GM19438 (cell line): ENCODE data around the gene SLC39A11.

Experiments used
- ATAC-seq: cut with Tn5 transposase; IDR thresholded peaks from one replicate; pipeline ENCODE4 v1.9.1; 2021; ENCODE audit warnings: low read depth; ENCODE audit not compliant: unreplicated experiment

Gene SLC39A11

DNA sequence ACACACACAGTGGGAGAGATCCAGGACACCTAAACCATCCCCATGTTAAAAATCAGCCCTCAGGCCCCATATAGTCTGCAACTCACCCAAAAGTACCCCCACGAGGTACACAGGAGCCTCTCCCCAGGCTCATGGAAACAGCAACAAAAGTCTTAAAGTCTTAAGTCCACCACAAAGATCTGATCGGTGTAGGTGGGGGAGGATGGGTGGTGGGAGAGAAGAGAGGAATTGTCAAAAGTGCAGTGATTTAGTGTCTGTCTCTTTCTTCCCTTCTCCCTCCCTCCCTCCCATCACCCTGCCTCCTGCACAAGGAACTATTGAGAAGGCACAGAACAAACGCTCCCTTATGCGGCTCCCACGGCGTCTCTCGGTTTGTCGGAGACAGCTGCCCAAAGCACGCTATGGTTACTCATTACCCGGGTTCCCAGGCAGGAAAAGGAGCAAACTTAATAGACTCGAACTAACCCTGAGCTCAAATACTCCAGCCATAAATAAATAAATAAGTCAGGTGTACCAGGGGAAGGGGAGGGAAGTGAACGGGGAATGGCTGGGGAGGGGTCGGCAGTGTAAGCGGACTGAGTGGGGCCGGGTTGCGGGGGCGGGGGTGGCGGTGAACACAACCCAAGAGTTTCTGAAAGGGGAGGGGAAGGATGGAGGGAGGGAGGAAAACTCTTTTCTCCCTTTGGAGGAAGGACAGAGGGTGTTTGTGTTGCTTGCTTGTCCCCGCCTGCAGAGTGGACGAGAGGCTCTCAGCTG, 477.4 kb downstream of the SLC39A11 start:
- no peak for ATAC-seq

DNA sequence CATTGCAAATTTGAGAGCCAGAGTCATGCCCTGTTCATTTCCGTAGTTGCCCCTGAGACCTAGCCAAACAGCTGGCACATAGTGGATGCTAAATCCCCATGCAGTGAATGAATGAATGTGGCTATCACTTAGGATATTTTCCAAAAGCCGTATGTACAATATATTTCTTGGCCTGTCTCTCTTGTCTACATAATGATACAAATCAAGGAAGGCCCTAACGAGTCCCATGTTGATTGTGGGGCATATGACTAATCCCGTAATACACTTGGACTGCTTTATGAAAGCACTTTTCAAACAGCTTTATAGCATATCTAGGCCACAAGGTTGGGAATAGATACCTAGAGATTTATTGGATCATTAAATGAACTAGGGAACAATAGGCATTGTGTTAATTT, 478.0 kb downstream of the SLC39A11 start:
- no peak for ATAC-seq

DNA sequence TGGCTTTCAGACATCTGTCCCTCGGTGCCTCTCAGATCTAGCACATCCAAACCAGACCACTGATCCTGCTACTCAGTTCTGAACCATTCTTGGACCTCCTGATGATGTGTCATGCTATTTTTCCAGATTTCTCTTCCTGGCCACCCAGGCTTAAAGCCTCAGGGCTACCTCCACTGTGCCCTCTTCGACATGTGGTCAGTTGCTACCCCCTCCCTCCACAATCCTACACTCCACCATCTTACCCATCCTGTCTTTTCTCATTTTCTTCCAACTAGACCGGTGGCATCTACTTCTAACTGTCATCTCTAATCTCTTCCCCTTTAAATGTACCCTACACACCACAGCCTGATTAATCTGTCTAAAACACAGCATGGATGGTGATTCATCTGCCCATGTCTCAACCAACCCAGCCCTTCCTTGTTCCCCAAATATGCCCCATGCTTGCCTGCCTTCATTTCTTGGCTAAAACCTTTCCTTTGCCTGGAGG, 478.6 kb downstream of the SLC39A11 start:
- ATAC-seq = no peak

DNA sequence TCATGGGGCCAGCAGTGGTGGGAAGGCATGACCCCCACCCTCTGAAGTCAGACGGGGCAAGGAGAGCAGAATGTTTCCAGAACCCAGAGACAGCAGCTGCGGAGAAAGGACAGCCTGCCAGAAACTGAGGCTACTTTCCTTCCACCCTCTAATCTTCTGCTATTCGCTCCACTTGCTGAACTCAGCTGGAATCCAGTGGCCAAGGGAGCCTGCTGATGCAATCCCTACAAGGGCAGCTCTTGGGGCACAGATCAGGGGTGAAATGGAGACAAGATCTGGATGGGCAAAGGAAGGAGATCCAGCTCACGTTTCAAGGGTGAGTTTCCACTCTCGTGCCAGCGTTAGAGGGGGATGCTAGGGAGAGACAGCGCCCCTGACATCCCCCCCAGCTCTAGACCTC, 479.1 kb downstream of the SLC39A11 start:
- ATAC-seq = no peak

DNA sequence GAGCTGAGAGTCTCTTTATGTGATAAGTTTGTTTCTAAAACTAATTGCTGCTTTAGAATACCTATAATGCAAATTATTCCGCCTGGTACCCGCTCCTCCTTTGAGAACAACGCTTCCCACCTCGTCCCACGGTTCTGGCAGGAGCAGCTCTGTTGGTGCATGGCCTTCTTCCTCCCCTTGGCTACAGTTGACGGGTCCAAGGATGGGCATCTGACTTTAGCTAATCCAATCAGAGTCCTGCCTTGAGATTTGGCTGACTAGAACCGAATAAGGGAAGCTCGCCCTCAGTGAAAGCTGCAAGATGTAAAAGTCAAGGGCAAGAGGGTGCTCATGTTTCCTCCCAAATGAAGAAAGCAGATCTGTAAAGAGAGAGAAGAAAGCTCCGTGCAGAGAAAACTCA, 481.3 kb downstream of the SLC39A11 start:
- ATAC-seq = no peak

DNA sequence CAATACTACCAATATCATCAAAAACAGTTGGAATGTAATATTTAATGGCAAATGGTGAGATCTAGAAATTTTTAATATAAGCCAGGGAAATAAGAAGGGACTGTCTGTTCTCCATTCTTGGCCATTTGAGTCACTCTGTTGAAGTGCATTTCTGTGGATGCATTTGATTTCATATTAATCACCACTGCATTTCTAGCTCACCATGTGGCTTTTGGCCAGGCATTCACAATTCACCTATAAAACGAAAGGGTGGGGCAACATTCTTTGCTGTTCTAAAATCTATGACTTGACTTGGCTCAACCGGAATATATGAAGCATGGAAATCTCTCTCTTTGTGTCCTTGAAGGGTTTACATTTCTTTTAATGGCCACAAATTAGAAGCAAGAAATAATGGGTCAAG, 483.0 kb downstream of the SLC39A11 start:
- ATAC-seq = no peak

DNA sequence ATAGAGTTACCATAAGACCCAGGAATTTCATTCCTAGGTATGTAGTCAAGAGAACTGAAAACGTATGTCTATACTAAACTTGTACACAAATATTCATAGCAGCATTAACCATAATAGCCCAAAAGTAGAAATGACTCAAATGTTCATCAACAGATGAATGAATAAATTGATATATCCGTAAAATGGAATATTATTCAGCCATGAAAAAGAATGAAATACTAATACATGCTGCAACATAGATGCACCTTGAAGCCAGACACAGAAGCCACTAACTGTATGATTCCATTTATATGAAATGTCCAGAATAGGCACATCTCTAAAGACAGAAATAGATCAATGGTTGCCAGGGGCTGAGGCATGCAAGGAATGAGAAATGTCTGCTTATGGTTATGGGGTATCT, 484.1 kb downstream of the SLC39A11 start:
- no peak for ATAC-seq

DNA sequence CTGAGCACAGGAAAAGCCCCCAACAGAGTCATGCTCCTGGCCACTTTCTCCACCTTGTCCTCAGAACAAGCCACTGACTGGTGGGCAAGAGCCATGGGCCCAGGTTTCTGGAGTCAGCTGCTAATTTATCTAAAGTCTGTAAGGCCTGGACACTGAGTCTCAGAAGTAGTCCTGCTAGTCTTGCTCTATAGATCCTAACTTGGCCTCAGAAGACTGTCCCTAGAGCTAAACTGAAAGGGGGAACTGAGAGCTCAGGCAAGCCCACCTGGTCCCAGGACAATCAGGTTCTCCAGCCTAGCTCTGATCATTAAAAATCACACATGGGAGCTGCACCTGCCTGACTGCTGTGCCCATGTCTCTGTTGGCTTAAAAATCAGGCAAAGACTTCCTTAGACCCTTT, 485.8 kb downstream of the SLC39A11 start:
- no peak for ATAC-seq

DNA sequence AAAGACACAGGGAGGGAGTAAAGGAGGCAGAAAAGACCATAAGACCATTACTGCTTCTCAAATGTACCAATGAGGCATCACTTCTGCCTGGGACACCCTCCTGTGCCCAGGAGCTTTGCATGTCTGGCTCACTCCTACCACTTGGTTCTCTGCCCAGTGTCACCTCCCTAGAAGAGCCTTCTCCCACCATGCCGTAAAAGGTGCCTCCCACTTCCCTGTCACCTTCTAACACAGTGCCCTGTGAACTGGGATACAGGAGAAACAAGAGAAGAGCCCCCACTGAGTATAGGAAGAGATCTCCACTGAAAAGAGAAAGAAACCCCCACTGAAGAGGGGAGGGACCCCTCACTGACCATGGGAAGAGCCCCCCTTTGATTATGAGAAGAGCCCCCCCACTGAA, 486.9 kb downstream of the SLC39A11 start:
- no peak for ATAC-seq

DNA sequence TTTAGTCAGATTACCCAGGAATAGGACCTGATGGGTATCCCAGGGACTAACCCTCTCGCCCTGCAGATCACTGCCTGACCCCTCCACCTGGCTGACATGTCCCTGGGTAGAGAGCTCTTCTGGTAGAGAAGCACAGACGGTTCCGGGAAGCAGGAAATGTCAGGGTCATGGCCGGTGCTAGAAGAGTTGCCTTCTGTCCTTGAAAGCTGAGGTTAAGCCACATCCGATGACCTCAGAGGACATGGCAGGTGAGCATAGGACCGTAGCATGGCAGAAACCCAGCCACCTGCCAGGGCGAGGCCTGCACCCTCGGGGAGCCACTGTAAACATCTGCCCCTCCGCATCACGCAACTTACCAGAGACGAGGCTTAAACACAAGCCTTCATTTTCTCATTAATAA, 488.0 kb downstream of the SLC39A11 start:
- no peak for ATAC-seq

DNA sequence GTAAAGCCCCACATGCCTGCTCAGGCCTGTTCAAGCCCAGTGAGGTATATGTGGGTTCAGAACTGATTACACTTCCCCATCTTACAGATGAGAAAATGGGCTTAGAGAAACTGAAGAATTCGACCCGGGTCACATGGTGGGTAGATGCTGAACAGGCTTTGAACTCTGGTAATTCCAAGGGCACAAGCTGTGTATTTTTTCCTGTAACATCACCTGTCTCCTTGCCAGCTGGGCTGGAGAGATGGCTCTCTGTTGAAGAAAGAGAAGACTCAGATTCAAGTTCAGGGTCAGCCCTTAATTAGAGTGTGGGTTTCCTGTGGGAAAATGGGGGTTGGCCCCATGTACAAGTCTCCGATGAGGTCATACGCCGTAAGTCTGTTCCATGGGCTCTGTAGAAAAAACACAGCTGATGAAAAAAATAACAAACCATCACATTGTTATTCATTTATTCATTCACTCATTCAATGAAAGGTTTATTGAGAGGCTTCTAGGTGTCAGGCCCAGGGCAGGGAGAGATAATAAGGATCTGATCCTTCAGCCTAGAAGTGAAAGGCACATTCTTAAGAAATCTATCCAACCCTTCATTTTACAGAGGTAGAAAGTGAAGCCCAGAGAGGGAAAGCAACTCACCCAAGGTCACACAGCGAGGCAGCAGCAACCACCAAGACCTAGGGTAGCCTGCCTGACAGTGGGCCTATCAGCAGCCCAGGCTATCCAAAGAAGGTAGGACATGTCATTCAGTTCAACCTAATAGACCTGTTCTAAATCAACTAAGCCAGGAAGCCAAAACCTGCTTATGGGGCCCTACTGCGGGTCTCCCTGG, 488.9 kb downstream of the SLC39A11 start:
- no peak for ATAC-seq

DNA sequence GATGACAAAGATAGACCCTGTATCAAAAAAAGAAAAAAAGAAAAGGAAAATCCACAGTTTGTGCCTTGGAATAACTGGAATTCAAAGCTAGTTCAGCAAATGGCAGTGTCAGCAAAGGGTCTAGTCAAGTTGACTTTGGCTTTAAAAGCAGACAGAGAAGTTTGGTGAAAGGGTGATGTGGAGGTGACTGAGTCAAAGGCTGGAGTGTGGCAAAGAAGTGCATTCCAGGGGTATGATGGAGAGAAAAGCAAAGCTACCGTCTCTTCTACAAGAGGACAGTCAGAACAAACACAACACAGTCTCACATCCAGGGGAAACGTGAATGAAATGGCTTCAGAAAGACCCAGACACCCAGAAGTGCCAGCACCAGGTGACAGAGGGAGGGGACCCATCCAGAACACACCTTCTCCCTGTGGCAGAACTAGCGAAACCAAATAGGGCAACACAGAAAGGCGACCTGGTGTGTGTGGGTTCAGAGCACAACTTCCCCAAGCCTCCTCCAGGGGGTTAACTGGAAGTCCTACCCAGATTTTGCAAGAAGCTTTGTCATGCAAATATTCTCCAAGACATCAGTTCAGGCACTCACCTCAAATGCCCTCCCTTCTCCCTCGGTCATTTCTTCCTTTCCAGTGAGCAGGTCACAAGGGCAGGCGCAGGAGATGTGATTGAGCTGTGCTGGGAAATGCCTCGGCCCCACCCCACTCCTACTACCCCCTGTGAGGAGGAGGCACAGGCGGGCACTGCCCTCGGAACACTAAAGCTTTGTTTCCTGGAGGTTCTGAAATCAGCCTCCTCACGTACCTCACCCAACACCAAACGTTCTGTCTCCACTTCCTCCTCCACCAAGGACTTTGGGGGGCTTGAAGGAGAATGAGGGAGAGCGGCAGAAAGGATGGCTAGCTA, 489.7 kb downstream of the SLC39A11 start:
- no peak for ATAC-seq

DNA sequence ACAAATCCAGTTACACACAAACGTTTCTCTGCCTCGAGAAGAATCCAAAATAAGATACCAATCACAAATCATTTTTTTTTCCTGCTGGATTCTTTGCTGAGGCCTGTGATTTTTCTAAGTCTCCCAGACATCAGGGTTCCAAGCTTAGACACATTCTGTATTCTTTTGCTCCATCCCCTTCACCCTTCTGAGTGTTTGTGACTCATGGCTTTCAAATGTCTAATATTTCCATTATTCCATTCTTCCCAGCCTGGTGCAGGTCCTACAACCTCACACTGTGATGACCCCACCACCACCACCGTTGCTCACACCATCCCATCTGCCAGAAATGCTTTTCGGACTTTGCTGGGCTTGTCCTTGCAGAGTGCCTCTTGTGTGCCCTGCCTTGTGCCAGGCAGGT, 491.6 kb downstream of the SLC39A11 start:
- no peak for ATAC-seq

DNA sequence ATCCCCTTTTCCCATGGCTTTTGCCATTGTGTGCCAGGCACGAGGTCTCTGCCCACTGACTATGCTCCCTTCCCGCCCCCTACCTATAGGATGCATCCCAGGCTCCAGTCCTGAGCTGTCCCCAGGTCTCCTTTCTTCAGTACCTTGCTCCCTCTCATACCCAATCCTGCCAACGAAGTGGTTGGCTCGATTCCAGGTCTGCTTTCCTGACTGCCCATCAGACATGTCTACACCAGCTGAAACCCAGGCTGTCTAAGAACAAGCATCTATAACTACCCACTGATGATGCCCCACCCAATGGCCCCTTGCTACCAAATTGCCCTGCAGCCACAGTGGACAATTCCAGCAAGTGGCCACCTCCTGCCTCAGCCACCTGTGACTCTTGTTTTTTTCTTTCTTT, 492.6 kb downstream of the SLC39A11 start:
- no peak for ATAC-seq

DNA sequence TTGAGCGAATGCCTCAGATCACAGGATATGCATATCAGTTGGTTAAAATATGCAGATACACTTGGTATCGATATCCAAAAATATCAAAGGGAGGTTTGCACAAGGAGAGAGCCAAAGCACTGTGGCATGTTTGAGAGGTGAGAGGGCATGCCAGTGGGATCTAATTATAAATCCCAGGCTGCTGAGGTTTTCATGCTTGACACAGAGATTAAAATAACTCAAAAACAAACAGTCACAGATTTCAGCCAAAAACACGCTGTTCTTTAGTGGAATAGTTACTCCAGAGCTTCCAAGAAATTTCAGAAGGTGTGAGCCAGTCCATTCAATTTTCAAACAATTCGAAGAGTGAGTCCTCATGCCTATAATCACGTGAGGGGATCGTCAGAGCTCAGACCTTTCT, 493.8 kb downstream of the SLC39A11 start:
- no peak for ATAC-seq

DNA sequence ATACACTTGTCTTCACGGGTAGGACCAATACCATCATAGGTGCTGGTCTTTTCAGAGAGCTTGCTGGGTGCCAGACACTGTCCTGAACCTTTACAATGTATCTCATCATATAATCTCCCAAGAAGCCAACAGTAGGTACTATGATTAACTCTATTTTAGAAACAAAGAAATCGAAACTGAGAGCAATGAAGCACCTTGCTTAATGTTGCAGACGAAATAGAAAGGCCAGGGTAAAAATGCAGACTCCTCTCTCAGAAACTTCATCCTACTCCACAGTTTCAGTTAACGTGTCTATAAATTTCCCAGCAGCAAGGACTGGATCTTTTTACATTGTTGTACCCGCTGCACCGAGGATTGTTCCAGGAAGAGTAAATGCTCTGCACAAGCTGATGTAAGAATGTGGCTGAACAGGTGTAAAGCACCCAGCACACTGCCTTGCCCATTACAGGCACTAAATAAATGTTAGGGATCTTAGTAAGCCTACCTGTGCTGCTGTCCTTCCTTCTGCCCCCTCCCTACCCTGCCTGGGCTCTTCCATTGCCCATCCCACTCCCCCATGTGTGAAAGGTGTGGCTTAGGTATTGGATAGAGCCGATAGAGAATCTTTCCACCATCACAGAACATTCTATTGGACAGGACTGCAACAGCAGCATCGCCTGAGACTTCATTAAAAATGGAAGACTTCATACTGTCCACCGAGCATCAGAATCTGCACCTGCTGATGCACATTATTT, 495.0 kb downstream of the SLC39A11 start:
- no peak for ATAC-seq
